ENCODE results near the gene CACNG4.

DNA sequence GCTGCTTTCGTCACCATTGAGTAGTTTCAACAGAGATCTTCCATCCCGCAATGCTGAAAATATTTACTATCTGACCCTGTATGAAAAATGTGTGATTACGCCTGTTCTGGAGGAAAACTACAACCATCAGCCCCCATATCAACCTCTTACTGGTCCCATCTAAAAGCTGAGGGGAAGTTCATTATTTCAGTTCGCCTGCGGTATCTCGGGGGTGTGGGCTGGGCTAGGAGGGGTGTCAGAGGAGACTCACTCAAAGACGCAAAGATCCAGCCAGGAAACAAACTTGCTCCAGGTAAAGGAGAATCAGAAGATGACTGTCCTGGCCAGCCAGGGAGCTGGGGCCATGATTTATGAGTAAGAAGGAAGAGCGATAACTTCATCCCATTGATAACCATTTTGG, 93.5 kb downstream of the CACNG4 start:
- TF ChIP-seq RARB (CRISPR knock-in tag; IDR thresholded peaks at IDR 0.05) (no peak), ZFP3 (CRISPR knock-in tag; IDR thresholded peaks at IDR 0.05) (no peak)
- TF ChIP-seq, protein P1, sequence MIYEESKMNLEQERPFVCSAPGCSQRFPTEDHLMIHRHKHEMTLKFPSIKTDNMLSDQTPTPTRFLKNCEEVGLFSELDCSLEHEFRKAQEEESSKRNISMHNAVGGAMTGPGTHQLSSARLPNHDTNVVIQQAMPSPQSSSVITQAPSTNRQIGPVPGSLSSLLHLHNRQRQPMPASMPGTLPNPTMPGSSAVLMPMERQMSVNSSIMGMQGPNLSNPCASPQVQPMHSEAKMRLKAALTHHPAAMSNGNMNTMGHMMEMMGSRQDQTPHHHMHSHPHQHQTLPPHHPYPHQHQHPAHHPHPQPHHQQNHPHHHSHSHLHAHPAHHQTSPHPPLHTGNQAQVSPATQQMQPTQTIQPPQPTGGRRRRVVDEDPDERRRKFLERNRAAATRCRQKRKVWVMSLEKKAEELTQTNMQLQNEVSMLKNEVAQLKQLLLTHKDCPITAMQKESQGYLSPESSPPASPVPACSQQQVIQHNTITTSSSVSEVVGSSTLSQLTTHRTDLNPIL (CRISPR knock-in tag; IDR thresholded peaks at IDR 0.05; ENCODE audit: low read depth), result no peak

All from SK-N-SH treated with all-trans-retinoic acid at 6 μM for 48 hours (cell line).